Inflammatory macrophage treated with lipopolysaccharide for 1 hour (primary cell): ENCODE measurements around the gene GPC5.

Experiments
- DNase-seq, 2 donors: peaks; one replicate each; pipeline ENCODE4 v3.0.0-alpha.2; 2020 to 2022

The GPC5 gene

GRCh38 chr13:91598655-91599054 lies 200.2 kb downstream of the GPC5 start:
- DNase-seq = no peak

GRCh38 chr13:91601273-91601672 lies 202.9 kb downstream of the GPC5 start:
- no peak for DNase-seq

- no peak for DNase-seq
Observed at GRCh38 chr13:91601807-91602206, 203.4 kb downstream of the GPC5 start.

GRCh38 chr13:91609353-91609752 lies 210.9 kb downstream of the GPC5 start:
- DNase-seq = no peak

- DNase-seq = no peak
Observed at GRCh38 chr13:91618315-91618714, 219.9 kb downstream of the GPC5 start.

- DNase-seq = no peak
Observed at GRCh38 chr13:91620670-91621141, 222.3 kb downstream of the GPC5 start.

- no peak for DNase-seq
Observed at GRCh38 chr13:91621161-91621560, 222.7 kb downstream of the GPC5 start.

- no peak for DNase-seq
Observed at GRCh38 chr13:91621963-91622362, 223.5 kb downstream of the GPC5 start.

GRCh38 chr13:91622778-91623550 lies 224.5 kb downstream of the GPC5 start:
- no peak for DNase-seq

DNA sequence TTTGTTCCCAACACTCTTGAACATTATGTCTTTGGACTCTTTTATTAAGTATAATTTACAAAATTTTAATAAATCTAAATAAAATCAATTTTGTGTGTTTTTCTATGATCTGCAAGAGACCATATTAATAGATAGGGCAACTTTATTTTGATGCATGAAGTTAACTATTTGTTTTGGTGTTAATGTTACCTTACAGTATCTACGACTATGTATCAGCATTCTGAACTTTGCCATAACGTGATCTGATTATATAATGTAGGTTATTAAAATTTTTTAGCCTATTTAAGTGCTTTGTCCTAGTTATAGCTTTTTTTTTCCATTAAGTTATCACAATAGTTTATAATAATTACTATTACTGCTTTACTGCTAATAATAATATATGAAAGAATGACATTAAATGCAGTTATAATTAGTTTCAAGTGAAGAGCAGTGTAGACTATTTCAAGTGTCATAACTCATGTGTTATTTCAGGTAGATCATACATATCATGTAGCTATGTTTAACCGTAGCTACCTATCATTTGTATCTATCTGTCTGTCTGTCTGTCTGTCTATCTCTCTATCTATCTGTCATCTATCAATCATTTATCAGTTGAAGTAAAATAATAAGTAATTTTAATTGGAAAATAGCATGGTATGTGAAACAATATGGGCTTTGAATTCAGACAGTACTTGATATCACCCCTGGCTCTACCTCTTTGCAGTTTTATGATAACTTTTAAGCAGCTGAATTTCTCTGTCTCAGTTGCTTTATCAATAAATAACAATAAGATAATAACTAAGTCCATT lies 229.7 kb downstream of the GPC5 start:
- DNase-seq = no peak

GRCh38 chr13:91630946-91631345 lies 232.5 kb downstream of the GPC5 start:
- no peak for DNase-seq

DNA sequence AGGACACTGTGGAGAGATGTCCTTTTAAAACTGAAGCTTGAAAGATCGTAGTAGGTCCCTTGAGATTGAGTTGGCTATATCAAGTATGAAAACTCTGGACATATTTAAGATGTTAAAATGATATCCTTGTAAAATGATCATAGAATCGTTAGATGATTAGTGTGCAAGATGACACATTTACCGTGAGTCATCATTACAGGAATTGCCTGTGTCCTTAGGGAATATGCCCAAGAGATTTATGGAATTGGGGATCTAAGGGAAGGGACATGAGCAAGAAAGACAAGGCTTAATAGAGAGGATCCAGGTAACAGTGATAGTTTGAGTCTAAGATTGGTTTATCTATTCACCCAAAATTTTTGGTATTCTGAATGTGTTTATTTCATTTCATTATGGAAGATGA lies 233.7 kb downstream of the GPC5 start:
- DNase-seq = no peak

- DNase-seq = no peak
Observed at GRCh38 chr13:91639330-91639729, 240.9 kb downstream of the GPC5 start.

- no peak for DNase-seq
Observed at GRCh38 chr13:91643394-91643793, 245.0 kb downstream of the GPC5 start.

DNA sequence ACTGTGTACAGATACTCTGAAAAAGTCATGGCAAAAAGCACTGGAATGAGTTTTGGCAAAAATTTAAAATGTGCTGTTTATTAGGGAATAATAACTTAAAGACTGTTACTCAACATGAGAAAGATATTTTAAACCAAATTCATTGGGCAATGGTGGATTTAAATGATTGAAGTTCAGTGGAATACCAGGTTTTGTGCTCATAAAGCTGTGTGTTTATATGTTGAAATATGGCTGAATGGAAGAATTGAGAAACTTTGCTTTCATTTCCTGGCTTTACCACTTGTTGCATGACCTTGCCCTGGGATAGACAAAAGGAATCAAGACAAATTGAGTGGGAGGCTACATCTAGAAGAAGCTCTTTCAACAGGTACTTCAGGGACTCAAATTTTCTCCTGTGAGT lies 246.4 kb downstream of the GPC5 start:
- no peak for DNase-seq

- no peak for DNase-seq
Observed at GRCh38 chr13:91647361-91647990, 249.1 kb downstream of the GPC5 start.

DNA sequence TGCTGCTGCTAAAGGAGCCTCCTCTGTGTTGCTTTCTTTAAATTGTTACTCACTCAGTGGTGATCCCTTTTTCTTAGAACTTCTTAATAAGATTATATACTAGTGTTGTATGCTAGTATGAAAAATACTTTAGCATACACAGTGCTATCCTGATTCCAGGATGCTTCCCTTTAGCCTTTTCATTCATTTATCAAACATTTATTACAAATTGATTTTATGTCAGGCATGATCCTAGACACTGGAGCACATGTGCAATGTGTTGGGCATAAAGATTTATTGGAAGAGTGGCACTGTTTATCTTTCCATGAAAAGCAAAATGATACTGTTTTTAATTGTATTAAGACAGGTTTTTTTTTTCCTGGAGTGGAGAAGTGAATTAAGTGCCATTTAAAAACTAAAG lies 249.6 kb downstream of the GPC5 start:
- DNase-seq = no peak

DNA sequence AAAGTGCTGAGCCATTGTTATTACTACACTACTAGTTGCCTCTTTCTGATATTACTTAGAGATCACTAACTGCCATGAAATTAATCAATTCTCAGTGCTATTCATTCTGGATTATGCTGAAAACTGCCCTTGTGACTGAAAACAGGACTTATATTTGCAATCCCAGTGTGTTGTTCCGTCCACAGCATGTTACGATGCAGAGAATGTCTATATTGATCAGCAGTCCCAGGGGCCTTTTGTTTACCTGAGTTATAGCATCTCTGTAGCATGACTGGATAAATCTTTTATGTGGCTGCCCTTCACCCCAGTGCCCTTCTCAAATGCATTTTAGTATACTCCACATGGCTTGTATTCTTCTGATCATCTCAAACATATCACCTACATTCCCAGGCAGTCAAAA lies 251.0 kb downstream of the GPC5 start:
- DNase-seq = no peak

- DNase-seq = no peak
Observed at GRCh38 chr13:91652404-91653301, 254.2 kb downstream of the GPC5 start.

DNA sequence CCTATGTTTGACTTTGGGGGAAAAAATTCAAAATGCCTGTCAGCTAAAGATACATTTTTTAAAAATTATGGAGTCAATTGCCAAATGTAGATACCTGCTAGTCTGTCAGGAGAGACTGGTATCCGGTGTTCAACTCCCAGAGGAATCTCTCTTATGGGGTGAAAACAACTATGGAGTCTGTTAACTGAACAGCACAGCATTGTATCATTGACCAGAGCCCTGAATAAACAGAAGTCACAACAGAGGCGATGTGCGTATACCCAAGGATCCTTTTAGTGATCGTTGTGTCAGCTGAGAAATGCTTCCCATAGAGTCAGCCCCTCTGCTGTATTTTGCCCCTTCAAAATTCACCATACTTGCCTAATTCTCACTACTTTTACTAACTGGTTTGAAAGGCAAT lies 257.3 kb downstream of the GPC5 start:
- no peak for DNase-seq

DNA sequence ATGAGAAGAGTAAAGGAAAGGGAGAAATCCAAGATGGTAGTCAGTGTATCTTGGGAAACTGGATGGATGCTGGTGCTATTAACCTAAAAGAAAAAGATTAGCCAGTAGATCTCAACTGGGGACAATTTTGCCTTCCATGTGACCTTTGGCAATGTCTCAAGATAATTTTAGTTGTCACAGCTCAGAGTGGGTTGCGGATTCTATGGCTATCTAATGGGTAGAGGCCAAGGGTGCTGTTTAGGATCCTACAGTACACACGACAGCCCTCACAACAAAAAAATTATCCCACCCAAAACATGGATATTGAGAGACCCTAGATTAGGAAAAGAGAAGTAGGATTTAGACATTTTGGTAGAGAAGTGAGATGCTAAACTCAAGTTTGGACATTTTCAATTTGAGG lies 258.9 kb downstream of the GPC5 start:
- DNase-seq = no peak

- no peak for DNase-seq
Observed at GRCh38 chr13:91659256-91660075, 261.0 kb downstream of the GPC5 start.
